HG03571 (cell line): ENCODE results near the gene DAB1.

Experiments
- ATAC-seq: cut with Tn5 transposase; IDR thresholded peaks from one replicate; pipeline ENCODE4 v1.9.1; 2021; ENCODE audit not compliant: unreplicated experiment

DAB1 gene

DNA sequence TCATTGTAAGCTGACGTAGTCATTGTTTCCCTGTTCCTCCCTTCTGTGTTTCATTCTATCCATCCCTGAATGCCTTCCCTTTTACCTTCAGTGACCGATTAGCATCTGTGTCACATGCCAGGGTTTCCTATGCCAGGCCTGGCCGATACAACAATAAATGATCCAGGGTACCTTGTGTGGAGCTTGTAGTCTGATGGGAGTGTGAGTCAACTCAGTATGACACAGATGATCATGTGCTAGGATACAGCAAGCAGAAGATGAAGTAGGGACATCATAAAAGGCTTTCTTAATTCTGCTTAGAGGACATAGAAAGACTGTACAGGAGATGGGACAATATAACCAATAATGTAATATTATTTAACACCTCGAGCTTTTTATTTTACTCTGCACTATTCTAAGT lies 294.0 kb downstream of the DAB1 start:
- no peak for ATAC-seq

GRCh38 chr1:57127976-57128375 lies 295.9 kb downstream of the DAB1 start:
- no peak for ATAC-seq

- no peak for ATAC-seq
Observed at GRCh38 chr1:57124768-57125446, 299.0 kb downstream of the DAB1 start.

GRCh38 chr1:57124170-57124569 lies 299.7 kb downstream of the DAB1 start:
- ATAC-seq, result no peak

DNA sequence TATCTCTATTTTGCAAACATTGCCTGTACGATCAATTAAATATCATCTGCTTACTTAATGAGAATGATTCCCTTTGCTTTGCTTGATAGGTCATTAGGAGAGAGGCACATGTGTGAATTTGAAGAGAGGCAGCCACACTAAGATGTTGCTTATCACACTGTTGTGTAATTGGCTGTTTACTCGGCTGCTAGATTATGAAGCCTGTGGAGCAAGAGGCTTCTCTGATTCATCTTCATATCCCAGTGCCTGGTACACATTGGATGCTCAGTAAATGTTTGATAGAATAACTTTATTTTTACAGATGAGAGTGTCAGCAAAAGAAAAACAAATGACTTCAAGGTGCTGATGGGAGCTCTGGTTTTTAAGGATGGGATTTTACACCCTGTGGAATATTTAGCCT lies 301.8 kb downstream of the DAB1 start:
- ATAC-seq, result no peak

DNA sequence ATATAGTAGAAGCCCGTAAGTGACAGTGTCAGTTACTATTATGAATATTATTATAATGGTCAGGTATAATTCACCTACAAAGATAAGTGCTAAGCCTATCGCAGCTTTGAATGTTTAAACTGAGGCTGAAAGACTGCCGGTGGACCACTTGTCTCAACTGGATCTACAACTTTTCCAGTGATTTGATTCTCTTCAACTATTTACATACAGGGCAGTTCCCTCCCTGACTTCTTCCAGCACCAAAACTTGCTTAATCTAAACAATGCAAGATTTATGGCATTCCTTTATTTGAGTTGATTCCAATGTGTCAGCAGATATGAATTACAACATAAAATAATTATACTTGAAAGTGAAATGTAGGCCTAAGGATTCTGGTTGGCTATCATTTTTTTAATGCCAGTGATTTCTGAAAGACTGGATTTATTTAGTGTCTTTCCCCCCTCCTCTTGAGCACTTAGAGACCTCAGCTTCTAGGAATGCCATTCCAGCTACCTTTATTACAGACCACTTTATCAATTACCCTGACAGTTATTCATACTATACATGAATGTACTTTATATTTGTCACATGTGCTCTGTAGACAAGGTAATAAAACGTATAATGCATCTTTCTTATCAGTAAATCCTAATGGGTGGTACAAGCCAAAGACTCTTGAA lies 304.8 kb downstream of the DAB1 start:
- ATAC-seq, result no peak

DNA sequence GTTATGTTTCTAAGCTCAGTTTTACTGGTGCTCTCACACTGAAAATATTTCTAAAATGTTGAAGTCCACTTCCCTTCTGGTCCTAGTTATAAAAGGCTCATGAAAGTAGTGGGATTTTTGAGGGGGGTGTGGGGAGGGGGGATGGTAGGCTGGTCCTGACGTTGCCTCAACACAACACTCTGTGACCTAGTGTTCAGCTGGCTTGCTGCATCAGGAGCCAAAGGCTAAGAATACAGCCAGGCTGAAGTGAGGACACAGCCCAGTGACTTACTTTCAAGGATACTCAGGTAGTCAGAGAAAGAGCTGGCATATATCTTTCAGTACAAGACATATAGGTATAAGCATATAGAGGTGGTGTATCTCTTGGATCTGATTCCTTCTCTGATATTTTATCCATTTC lies 306.1 kb downstream of the DAB1 start:
- ATAC-seq, result no peak

DNA sequence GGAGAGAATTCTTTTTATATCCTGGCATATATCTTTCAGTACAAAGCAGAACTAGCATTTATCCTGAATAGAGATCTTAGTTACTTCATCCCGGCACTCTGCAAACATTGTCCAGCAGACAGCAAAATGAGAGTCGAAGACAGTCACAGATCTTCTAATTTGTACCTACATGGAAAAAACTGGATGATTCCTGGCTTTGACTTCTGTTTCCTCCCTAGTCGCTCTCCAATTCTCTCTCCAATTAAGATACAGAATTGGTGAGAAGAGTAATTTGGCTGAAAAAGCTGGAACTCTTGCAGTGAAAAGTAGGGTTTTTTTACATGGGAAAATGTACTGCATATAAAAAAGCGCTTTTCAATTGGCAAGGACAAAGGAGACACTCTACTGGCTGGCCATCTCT lies 307.0 kb downstream of the DAB1 start:
- ATAC-seq, result no peak

DNA sequence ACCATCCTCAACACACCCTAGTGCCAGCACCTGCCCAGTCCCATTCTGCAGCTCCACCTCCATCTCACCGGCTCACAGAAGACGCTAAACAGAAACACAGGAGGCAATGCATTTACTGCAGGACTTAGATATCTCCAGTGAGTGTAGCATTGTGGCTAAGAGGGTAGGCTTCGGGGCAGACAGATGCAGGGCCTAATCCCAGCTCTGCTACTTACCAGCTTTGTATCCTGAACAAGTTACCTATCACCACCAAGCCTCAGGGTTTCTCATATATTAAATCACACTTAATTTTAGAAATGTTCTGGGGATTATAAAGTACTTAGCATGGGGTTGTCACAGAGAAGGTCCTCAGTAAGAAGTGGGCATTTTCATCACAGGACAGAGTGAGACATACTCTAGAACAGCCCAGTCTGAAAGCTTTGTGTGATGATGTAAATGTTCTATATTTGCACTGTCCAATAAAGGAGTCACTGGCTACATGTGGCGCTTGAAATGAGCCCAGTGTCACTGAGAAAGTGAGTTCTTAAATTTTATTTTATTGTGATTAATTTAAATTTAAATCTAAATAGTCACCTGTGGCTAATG lies 308.7 kb downstream of the DAB1 start:
- no peak for ATAC-seq

GRCh38 chr1:57112148-57112547 lies 311.7 kb downstream of the DAB1 start:
- ATAC-seq, result no peak

- ATAC-seq, result no peak
Observed at GRCh38 chr1:57111175-57111574, 312.7 kb downstream of the DAB1 start.

GRCh38 chr1:57109883-57110282 lies 314.0 kb downstream of the DAB1 start:
- no peak for ATAC-seq

GRCh38 chr1:57109247-57109646 lies 314.6 kb downstream of the DAB1 start:
- ATAC-seq, result no peak

GRCh38 chr1:57106296-57106695 lies 317.6 kb downstream of the DAB1 start:
- no peak for ATAC-seq

DNA sequence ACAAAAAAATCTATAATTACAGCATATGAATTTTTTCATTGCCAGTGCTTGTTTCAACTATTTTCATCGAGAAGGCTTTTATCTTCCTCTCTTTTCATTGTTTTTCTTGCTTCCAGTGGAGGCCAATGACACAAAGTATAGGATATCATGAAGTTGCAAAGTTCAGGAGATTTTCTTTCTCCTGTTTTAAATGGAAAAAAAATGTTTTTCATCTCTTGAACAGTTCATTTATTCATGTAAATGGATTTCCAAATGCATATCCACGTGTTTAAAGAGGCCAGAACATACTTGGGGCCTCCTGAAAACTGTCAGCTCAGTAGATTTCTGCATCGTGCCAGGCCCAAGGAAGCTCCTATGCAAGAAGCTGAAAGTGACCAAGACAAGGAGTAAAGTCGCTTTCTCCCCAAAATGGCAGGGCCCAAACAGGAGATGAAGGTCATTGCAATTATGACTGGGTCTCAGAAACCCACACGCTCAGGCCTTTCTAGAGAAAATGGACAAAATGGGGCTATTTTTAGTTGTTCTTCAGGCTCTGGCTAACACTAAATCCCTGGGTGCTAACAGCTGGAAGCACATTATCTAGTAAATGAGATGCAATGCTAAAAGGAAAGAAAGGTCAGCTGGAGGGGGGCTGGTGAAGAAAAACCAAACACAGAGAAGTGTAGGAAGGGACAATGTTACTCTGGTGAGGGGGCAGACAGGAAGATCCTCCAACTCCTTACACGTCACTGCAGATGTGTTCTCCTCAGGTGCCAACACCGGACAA lies 321.1 kb downstream of the DAB1 start:
- ATAC-seq, result no peak

DNA sequence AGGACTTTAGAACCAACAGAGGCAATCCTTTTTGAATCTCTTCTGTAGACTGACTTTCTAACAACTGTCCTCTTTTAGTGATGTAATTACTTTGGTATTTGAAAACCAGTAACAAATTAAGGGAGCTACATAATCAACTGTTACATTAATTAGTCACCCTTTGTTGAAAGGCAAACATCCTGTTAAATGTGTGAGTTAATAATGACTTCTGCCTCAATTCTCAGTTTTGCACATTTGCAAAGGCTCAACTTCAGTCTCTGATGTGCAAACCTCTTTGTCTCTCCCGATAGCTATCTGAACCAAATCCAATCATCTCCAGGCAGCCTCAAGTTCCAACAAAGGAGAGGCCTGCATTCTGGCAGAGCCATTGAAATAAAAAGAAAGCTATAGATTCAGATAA lies 322.7 kb downstream of the DAB1 start:
- no peak for ATAC-seq

DNA sequence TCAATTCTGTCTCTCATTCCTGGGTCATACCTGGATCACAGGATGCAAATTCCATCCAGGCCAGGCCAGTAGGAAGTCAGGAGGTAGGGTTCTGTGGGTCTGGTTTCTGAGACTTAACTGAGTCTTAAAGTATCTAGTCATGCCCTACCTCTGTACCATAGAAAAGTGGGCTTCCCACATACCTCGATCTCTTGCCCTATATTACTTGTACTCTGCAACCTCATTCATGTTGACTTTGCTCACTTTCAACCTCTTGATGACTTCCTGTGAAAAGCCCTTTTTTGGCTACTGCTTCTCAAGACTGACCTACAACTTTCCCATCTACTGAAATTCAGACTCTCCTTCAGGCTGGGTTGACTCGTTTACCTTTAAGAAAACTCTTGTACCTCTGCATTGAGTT lies 329.1 kb downstream of the DAB1 start:
- ATAC-seq, result no peak

DNA sequence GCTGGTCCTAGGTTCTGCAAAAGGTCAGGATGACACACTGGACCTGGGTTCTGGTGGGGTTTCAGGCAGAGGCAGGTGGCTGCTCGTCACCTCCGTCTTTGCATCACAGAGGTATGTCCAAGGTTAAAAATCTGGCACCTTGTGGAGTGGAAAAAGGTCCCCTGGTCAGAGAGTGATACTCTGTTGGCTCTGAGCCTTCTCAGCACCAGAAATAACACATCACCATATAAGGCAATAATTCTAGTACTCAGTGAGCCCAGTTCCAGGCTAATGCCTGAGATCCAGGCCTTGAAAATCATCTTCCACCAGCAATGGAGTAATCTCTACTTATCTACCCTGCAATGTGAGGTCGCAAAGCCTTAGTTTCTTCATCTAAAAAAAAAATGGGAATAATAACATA lies 330.7 kb downstream of the DAB1 start:
- ATAC-seq, result no peak

DNA sequence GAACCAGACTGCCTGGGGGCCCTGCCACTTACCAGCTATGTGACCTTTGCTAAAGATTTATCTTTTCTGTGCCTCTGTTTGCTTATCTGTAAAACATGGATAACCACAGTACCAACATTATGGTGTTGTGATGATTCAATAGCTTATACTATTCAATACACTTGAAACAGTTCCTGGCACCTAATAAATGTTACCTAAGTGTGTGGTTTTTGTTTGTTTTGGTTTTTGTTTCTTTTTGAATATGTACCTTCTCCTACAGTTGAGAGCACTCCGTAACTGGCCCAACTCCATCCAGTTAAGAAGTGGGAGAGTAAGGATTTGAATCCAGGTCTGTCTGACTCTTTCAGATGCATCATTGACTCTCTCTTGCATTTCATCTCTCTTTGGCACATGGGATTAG lies 332.2 kb downstream of the DAB1 start:
- ATAC-seq, result no peak

GRCh38 chr1:57089855-57090254 lies 334.0 kb downstream of the DAB1 start:
- ATAC-seq, result no peak

GRCh38 chr1:57089221-57089620 lies 334.6 kb downstream of the DAB1 start:
- no peak for ATAC-seq

DNA sequence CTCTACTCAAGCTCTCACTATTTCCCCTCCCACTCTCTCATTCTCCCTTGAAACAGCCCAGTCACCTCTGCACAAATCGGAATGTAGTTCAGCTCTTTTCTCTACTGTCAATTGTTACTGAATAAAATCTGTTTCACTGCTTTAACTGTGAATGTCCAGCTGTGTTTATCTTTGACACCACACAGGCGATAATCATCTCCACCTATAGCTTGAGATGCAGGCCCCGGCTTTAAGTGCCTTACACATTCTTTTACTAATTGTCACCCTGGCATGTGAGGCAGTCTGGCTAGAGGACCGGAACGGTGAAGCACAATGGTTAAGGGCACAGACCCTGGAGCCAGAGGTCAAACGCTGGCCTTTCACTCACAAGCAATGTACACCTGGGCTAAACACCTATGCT lies 335.2 kb downstream of the DAB1 start:
- no peak for ATAC-seq
